HG03354 (cell line): ENCODE results near the gene SH3BP2.

ENCODE experiments used
- ATAC-seq: cut with Tn5 transposase; IDR thresholded peaks from one replicate; pipeline ENCODE4 v1.9.1; 2021; ENCODE audit warnings: mild to moderate bottlenecking; ENCODE audit not compliant: unreplicated experiment, poor library complexity, severe bottlenecking

The SH3BP2 gene

DNA sequence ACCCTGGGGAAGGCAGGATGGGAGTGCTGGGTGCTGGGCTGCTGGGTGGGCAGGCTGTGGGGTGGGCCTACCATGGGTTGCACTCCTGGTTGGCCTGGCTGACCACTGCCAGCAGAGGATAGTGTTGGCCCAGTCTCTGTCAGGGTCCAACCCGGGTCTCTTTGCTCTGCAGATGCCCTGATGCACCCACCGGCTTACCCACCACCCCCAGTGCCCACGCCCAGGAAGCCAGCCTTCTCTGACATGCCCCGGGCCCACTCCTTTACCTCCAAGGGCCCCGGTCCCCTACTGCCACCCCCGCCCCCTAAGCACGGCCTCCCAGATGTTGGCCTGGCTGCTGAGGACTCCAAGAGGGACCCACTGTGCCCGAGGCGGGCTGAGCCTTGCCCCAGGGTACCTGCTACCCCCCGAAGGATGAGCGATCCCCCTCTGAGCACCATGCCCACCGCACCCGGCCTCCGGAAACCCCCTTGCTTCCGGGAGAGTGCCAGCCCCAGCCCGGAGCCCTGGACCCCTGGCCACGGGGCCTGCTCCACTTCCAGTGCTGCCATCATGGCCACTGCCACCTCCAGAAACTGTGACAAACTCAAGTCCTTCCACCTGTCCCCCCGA lies 36.5 kb downstream of the SH3BP2 start:
- ATAC-seq: no peak

DNA sequence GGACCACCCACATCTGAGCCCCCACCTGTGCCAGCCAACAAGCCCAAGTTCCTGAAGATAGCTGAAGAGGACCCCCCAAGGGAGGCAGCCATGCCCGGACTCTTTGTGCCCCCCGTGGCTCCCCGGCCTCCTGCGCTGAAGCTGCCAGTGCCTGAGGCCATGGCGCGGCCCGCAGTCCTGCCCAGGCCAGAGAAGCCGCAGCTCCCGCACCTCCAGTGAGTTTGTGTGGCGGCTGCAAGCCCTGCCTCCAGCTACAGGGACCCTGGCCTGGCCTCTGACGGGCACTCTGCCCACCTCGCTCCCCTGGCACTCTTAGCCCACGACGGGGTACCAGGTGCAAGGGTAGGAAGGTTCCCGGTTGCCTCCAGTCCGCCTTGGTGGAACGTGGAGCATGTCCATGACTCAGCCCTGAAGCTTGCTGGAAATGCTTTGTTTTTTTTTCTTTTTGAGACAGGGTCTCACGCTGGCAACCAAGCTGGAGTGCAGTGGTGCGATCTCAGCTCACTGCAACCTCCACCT lies 37.1 kb downstream of the SH3BP2 start:
- ATAC-seq: no peak

DNA sequence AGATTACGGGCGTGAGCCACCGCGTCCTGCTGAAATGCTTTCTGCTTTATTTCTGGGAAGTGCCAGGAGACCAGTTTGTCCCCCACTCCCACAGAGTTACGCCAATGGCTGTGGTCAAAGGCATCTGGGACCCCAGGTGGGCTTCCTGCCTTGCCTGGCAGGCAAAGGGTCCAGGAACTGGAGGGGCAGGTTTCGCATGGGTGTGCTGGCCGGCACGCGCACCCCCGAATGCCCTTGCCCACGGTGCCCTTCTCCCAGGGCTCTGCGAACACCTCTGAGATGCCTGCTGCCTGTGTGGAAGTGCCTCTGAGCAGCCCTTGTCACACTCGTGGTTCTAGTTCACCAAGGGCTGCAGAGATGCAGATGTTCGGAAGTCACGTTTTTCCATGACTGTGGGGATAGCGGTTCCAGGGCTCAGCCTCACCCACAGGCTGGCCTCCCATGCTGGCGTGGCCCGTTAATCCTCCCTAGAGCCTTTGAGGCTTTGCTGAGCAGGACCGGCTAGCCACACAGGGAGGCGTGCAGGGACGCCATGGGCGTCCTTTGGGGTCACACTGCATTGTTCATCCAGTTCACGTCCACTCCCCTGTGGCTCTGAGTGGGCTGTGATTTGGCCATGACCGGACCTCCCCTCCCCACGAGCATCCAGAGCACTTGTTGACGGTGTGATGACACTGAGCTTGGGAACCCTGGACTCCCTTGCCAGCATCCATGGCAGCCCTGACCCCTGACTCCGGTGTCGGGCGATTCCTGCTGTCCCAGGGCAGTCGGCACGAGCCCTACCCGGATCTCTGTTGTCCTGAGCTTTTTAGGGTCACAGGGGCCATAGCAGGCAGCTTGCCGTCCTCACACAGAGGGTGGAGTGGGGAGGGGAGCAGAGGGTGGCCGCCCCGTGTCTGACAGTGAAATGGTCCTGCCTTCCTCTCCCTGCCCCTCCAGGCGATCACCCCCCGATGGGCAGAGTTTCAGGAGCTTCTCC lies 38.0 kb downstream of the SH3BP2 start:
- no peak for ATAC-seq

DNA sequence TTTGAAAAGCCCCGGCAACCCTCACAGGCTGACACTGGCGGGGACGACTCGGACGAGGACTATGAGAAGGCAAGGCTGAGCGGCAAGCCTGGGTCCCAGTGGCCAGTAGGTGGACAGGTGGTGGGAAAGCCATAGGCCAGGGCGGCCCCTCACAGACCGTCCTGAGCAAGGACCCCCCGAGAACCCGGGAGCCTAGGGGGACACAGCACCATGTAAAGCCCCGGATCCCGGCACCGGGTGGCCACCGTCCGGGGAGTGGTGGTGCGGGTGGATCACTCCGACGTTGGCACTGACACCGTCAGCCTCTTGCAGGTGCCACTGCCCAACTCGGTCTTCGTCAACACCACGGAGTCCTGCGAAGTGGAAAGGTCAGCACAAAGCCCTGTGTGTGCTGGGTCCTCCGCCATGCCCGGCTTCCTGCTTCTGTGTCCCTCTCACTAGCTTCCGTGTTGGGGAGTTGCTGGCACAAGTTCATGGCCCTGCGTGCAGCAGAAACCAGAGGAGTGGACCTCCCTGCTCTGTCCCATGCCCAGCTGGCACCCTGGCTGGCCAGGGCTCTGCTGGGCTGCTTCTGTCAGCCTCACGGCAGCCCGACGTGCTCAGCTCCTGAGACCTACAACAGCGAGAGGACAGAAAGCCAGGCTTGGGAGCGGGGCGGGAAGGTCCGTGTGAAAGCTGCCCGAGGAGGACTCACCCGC lies 38.9 kb downstream of the SH3BP2 start:
- ATAC-seq: no peak

DNA sequence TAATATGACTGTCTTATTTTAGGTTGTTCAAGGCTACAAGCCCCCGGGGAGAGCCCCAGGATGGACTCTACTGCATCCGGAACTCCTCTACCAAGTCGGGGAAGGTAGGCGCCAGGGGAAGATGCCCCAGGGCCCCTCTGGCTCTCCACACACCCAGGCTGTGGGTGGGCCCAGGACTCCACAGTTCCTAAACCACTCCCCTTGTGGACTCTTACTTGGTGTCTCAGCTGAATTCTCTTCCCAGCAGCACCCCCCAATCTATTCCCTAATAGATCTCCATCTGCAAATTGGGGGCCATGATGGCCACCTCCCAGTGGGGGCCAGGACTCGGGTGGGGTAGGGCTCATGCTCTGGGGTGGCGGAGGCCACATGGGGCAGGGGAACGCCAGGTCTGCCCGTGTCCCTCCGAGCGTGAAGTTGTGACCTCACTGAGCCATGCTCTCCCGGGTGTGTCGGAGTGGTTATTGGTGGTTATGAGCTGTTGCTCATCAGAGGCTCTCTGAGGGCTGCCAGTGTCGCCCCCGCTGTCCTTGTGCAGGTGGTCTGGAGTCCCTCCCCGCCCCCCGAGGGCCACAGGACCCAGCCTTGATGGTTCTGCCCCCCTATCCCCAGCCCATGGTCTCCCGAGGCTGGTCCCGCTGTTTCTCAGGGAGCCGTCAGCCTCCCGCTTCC lies 39.6 kb downstream of the SH3BP2 start:
- ATAC-seq: peak; percentile 75

DNA sequence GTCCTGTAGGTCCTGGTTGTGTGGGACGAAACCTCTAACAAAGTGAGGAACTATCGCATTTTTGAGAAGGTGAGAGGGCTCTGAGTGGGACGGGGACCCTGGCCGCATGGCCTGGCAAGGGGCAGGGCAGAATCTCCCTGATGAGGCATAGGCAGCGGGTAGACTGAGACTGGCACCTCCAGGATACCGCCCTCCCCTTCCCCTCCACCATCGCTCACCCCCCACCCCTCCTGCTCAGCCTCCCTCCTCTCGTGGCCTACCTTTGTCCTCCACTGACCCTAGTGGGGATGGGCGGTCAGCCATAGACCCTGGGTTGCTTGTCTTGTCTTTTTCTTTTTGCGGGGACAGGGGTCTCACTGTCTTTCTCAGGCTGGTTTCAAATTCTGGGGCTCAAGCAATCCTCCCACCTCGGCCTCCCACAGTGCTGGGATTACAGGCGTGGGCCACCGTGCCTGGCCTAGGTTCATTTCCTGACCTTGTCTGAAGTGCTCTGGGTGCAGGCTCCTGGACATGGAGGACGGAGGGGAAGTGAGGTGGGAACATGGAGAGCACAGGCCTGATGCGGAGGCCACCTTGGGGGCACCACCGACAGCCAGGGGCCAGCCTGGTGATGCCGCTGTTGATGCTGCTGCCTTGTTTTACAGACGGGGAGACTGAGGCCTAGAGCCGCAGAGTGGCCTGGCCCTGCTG lies 40.2 kb downstream of the SH3BP2 start:
- ATAC-seq: no peak

DNA sequence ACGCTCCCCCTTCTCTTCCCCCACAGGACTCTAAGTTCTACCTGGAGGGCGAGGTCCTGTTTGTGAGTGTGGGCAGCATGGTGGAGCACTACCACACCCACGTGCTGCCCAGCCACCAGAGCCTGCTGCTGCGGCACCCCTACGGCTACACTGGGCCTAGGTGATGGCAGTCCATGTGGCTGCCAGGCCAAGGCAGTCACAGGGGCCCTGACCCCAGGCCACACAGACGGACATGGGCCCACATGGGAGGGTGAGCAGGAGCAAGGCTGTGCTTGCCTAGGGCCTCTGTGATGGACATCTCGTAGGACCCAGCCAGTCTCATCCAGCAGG lies 40.8 kb downstream of the SH3BP2 start:
- ATAC-seq: no peak

DNA sequence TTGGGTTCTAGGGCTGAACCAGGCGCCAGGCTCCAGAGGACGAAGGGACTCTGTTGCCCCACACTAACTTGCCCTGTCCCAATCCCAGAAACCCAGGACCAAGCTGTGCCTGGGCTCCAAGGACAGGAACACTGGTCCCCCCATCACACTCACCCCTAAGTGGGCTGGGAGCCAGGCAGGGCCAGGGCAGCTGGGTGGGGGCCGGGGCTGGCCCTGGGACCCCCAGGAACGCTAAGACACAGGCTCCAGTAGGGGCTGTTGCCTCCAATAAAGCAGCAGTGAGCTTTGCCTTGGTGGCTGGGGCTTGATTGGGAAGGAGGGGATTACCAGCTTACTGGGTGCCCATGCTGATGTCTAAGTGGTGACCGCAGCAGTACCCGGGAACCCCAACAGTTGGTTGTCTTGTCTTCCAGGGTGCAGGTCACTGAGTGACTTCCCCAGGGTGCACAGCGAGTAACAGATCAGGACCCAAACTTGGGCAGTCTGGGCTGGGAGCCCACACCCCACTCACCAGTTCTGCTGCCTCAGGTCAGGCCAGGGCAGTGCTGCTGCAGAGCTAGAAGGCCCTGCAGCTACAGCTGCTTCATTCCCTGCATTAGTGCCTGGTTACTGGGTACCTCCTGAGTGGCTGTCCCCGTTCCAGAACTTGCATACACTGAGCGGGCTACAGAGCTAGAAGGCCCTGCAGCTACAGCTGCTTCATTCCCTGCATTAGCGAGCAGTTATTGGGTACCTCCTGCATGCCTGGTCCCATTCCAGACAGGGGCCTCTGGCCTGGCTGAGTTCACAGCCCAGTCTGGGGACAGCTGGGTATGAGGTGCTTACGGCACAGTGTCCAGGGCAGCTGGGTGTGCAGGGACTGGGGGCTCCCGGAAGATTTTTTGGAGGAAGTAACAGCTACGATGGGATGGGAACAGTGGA lies 41.4 kb downstream of the SH3BP2 start:
- no peak for ATAC-seq

DNA sequence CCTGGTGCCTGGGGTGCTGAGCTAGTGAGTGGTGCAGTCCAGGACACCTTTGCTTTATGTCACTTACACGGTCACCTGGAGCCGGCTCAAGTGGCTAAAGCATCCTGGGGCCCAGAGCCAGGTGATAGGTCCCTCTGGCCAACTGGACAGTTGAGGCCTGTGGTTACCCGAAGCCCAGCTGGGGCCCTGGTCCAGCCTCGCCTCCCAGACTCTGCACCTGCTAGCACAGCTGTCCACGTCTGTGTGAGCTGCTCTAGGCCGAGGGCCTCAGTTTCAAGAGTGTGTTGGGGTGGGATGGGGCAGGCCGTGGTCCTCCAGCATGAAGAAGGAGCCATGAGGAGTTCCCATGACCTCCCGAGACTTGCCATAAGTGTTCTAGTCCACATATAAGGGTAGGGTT lies 43.1 kb downstream of the SH3BP2 start:
- ATAC-seq: no peak

DNA sequence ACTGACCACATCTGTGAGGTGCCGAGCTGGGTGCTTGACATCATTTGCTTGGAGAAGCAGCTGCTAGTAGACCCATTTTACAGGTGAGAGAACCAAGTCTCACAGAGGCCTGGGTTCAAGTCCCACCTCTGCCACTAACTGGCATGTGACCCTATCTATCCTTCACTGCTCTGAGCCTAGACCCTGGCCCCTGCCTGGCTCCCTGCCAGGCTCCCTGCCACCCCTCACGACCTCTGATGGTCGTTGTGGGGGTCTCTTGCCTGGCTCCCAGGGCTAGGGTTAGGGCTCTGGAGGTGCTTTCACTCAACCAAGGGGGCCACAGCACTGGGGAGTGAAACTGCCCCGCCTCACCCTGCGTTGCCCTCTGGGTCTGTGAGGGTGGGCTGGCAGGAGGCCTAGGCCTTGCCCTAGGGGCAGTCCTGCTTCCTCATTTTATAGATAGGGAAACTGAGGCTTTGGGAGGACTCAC lies 43.5 kb downstream of the SH3BP2 start:
- no peak for ATAC-seq

DNA sequence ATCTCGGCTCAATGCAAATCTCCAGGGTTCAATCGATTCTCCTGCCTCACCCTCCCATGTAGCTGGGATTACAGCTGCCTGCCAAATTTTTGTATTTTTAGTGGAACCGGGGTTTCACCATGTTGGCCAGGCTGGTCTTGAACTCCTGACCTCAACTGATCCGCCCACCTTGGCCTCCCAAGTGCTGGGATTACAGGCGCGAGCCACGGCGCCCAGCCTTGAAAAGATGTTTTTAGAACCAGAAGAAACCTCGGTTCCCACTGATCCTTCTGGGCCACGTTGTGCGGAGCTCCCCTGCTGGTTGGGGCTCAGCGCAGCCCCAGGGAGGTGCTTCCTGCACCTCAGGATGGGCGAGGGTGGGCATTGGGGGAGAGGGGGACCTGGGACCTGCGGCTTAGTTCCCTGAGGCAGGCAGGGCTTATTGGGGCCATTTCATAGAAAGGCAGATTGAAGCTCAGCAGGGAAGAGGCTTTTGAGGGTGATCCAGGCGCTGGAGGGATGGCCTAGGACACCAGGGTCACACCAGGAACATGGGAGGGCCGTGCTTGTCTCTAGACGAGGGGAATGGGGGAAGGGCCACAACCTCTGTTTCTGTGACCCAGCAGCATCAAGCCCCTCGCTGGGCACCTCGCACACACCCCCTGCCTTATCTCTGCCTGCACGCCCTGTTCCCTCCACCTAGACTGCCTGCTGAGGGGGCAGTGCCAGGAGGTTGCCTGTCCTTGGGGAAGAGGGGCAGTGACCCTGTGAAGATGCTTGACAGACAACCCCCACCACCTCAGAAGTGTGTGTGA lies 44.4 kb downstream of the SH3BP2 start:
- no peak for ATAC-seq

DNA sequence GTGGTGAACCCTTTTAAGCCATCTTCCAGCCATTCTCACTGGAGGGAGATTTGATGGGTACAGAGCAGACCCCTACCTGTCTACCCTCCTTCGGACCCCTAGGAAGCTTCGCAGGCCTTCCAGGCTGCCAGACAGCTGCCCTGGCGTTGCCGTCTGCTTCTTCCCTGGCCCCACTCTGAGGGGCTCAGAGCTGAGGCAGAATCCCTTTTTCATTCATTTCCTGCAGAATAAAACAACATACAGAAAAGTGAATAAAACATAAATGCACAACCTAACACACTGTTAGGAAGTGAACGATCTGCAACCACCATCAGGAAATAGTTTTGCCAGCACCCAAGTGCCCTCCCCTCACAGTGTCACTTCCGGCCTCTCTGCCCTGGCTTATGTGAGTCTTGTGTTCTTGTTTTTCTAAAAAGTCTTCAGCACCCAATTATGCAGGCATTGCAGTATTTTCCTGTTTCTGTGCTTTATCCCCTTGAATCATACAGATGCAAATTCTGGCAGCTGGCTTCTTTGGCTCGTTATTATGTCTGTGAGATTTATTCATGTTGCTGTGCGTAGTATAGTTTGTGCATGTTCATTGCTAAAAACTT lies 45.1 kb downstream of the SH3BP2 start:
- ATAC-seq: no peak

DNA sequence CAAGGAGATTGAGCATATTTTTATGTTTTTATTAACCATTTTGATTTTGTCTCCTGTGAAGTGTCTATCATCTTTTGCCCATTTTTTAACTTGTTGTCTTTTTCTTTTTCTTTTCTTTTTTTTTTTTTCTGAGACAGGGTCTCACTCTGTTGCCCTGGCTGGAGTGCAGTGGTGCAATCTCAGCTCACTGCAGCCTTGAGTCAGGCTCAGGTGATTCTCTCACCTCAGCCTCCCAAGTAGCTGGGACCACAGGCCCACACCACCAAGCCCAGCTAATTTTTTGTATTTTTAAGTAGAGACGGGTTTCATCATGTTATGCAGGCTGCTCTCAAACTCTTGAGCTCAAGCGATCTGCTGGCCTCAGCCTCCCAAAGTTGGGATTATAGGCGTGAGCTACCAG lies 46.2 kb downstream of the SH3BP2 start:
- ATAC-seq: no peak

DNA sequence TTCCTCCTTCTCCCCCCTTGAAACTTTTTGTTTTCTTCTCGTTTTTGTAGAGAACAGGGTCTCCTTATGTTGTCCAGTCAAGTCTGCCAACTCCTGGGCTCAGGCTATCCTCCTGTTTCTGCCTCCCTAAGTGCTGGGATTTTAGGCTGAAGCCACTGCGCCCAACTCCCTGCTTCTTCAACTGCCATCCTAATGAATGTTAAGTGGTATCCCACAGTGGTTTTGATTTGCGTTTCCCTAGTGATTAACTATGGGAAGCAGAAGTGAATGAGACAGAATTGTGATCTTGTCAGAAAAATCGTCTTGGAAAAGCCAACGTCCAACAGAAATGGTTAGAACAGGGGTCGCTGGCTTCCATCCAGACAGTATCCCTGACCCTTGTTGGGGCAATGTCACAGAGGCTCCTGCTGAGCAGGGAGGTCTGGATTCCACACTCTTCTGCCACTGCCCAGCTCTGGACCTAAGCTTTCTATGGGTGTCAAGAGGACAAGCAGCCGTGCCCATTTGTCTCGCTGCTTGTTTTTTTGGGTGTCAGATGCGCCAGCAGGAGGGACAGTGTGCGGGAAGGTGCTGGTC lies 49.9 kb downstream of the SH3BP2 start:
- ATAC-seq: peak; percentile 1

DNA sequence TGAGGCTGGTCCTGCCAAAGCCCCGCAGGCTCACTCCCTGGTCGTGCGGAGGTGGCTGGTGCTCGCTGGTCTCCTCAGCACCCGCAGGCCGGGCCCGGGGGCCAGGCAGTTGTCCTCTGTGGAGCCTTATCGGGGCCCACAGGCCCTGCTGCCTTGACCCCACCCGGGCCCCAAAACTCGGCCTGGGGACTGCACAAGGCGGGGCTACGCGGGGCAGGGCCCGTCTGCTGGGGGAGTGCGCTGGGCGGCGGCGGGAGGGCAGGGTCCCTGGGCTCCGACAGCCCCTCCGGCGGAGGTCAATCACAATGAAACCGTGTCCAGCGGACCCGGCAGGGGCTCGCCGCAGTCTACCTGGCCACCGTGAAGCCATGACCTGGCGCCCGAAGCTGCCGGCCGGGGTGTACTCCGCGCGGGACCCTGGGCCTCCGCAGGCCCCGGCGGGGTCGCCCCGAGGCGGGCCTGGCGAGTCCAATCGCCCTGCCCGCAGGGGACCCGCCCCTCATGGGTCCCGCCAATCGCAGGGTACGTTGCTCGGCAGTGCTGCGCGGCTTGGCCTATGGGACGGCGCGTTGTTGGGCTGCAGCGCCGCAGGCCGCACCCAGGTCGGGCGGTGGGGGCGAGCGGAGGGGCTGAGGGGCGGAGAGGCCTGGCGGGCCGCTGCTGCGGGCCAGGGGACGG lies 50.5 kb downstream of the SH3BP2 start, which contains the start of gene ADD1:
Gene ADD1, plus strand, starts transcription at position 582 of the 678 bp plus-strand sequence. CDS start 32,072 bp downstream, outside the sequence.
- peak; percentile 82 for ATAC-seq

DNA sequence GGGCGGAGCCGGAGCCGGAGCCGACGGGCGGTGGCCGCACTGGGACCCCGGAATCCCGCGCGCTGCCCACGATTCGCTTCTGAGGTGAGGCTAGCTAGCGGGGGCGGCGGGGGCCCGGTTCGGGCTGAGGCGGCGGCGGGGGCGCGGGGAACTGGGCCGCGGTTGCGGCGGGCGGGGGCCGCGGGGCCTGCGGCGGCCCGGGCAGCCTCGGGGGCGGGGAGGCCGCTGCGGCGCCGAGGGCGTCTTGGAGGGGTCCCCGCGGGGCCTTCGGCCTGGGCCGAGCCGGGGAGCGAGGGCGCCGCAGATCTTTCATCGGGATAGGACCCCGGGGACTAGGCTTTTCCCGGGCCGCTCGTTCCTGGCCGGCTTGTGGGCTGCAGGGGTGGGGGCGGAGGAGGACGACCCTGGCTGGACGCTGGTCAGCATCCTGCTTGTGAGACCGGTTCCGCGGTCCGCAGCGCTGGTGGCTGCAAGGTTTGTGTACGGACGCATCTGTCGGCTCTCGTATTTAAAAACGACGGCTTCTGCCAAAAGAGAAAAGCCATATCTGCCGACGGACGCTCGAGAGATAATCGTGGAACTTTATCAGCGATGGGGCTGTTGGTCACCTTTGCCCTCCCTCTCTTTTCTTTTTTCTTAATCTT lies 51.2 kb downstream of the SH3BP2 start:
- peak; percentile 32 for ATAC-seq
